ENCODE results near the gene MARS1.
A peak's percentile ranks its signal among the peaks of the same experiment; 100 is the strongest.

Gene MARS1

DNA sequence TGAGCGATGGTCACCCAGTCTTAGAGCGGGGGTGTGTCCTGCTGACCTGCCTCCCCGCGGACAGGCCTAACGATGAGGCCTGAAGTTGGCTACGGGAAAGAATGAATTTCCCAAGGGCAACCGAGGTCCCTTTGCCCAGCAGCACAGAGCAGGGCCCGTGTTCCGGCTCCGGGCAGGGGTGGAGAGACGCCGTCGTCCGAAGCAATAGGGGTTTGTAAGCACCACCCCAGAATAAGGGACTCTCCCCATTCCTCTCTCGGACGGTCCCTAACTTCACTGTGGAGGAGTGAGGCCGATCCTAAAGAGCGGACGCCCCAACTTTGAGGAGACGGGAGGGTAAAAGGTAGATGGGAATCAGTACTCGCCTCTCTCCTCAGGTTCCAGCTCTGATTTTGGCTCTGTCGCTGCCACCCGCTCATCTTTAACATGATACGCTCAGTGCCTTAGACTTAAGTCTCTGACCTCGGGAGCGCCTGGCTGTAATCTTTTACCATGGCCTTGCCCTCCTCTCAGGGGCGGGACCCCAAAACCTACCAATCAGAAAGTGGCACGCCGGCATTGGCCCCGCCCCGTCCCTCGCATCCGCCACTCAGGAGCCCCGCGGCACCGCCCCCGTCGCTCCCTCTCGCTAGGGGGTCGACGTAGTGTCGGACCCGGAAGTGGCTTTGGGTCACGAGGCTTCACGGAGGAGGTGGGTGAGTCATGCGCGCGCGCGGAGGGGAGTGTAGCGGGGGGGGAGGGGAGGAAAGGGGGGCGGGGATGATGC, 32.4 kb downstream of the MARS1 start, which contains the start of gene DDIT3 (continued):
- TF ChIP-seq ZNF138 (tag by site-specific recombination; IDR thresholded peaks at IDR 0.05; ENCODE audit: borderline replicate concordance) (no peak), KLF10 (tag by site-specific recombination; IDR thresholded peaks at IDR 0.05) (peak; percentile 99), ZNF792 (tag by site-specific recombination; IDR thresholded peaks at IDR 0.05) (no peak), SALL2 (tag by site-specific recombination; IDR thresholded peaks at IDR 0.05; ENCODE audit: borderline replicate concordance) (no peak), ZNF514 (tag by site-specific recombination; IDR thresholded peaks at IDR 0.05) (no peak), KLF1 (tag by site-specific recombination; IDR thresholded peaks at IDR 0.05) (peak; percentile 46), ZNF843 (tag by site-specific recombination; IDR thresholded peaks at IDR 0.05) (0 out of 2 replicates have a peak, but pooled peaks have one; percentile 39), PRDM10 (tag by site-specific recombination; IDR thresholded peaks at IDR 0.05) (no peak), ZNF335 (tag by site-specific recombination; conservative IDR thresholded peaks at IDR 0.05) (no peak), ZNF776 (tag by site-specific recombination; IDR thresholded peaks at IDR 0.05; ENCODE audit: borderline replicate concordance) (no peak), ZNF513 (tag by site-specific recombination; IDR thresholded peaks at IDR 0.05) (peak; percentile 63; the same call in 1 of the 2 replicates), ZNF701 (tag by site-specific recombination; IDR thresholded peaks at IDR 0.05) (no peak), ZNF488 (tag by site-specific recombination; IDR thresholded peaks at IDR 0.05) (no peak), AEBP2 (tag by site-specific recombination; IDR thresholded peaks at IDR 0.05; ENCODE audit: borderline replicate concordance) (no peak), ZEB2 (tag by site-specific recombination; IDR thresholded peaks at IDR 0.05) (no peak; the same call in 1 of the 2 replicates), ZSCAN18 (tag by site-specific recombination; IDR thresholded peaks at IDR 0.05) (0 out of 2 replicates have a peak, but pooled peaks have one; percentile 33), ZBTB17 (tag by site-specific recombination; IDR thresholded peaks at IDR 0.05) (no peak), ZSCAN16 (tag by site-specific recombination; IDR thresholded peaks at IDR 0.05) (0 out of 2 replicates have a peak, but pooled peaks have one; percentile 48), GFI1B (tag by site-specific recombination; IDR thresholded peaks at IDR 0.05) (peak; percentile 73; the same call in 1 of the 2 replicates), ZNF23 (tag by site-specific recombination; IDR thresholded peaks at IDR 0.05; ENCODE audit: borderline replicate concordance) (no peak)
- TF ChIP-seq, protein P1, sequence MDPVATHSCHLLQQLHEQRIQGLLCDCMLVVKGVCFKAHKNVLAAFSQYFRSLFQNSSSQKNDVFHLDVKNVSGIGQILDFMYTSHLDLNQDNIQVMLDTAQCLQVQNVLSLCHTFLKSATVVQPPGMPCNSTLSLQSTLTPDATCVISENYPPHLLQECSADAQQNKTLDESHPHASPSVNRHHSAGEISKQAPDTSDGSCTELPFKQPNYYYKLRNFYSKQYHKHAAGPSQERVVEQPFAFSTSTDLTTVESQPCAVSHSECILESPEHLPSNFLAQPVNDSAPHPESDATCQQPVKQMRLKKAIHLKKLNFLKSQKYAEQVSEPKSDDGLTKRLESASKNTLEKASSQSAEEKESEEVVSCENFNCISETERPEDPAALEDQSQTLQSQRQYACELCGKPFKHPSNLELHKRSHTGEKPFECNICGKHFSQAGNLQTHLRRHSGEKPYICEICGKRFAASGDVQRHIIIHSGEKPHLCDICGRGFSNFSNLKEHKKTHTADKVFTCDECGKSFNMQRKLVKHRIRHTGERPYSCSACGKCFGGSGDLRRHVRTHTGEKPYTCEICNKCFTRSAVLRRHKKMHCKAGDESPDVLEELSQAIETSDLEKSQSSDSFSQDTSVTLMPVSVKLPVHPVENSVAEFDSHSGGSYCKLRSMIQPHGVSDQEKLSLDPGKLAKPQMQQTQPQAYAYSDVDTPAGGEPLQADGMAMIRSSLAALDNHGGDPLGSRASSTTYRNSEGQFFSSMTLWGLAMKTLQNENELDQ (tag by site-specific recombination; IDR thresholded peaks at IDR 0.05; ENCODE audit: low read depth), result no peak
- TF ChIP-seq, protein P2, sequence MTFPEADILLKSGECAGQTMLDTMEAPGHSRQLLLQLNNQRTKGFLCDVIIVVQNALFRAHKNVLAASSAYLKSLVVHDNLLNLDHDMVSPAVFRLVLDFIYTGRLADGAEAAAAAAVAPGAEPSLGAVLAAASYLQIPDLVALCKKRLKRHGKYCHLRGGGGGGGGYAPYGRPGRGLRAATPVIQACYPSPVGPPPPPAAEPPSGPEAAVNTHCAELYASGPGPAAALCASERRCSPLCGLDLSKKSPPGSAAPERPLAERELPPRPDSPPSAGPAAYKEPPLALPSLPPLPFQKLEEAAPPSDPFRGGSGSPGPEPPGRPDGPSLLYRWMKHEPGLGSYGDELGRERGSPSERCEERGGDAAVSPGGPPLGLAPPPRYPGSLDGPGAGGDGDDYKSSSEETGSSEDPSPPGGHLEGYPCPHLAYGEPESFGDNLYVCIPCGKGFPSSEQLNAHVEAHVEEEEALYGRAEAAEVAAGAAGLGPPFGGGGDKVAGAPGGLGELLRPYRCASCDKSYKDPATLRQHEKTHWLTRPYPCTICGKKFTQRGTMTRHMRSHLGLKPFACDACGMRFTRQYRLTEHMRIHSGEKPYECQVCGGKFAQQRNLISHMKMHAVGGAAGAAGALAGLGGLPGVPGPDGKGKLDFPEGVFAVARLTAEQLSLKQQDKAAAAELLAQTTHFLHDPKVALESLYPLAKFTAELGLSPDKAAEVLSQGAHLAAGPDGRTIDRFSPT (tag by site-specific recombination; IDR thresholded peaks at IDR 0.05), result 0 out of 2 replicates have a peak, but pooled peaks have one; percentile 13
- TF ChIP-seq, protein P3, sequence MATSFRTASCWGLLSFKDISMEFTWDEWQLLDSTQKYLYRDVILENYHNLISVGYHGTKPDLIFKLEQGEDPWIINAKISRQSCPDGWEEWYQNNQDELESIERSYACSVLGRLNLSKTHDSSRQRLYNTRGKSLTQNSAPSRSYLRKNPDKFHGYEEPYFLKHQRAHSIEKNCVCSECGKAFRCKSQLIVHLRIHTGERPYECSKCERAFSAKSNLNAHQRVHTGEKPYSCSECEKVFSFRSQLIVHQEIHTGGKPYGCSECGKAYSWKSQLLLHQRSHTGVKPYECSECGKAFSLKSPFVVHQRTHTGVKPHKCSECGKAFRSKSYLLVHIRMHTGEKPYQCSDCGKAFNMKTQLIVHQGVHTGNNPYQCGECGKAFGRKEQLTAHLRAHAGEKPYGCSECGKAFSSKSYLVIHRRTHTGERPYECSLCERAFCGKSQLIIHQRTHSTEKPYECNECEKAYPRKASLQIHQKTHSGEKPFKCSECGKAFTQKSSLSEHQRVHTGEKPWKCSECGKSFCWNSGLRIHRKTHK (tag by site-specific recombination; IDR thresholded peaks at IDR 0.05), result no peak
